Astrocyte (in vitro differentiated cells and primary cell): ENCODE results near the gene RAB31.

Source experiments
- EZH2 ChIP-seq: IDR thresholded peaks from 2 replicates; pipeline ENCODE4 v1.6.1; 2012; ENCODE audit warnings: mild to moderate bottlenecking, low read length, inconsistent platforms; ENCODE audit not compliant: insufficient read depth
- TF ChIP-seq, protein P1 (sequence below): IDR thresholded peaks from 2 replicates; pipeline ENCODE4 v1.5.1; 2011; ENCODE audit warnings: low read depth, mild to moderate bottlenecking, inconsistent platforms, low read length, moderate library complexity; ENCODE audit not compliant: insufficient read depth

DNA sequence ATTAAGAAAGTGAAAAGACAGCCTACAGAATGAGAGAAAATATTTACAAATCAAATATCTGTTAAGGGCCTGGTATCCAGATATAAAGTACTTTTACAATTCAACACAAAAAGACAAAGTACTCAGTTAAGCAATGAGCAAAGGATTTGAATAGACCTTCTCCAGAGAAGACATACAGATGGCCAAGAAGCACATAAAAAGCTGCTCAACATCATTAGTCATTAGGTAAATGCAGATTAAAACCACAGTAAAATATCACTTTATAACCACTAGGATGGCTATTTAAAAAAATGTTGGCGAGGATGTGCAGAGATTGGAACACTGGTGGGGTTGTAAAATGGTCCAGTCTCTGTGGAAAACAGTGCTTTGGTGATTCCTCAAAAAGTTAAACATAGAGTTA is 38.9 kb downstream of the RAB31 start:
- no peak for TF ChIP-seq EZH2
- TF ChIP-seq, protein P1, sequence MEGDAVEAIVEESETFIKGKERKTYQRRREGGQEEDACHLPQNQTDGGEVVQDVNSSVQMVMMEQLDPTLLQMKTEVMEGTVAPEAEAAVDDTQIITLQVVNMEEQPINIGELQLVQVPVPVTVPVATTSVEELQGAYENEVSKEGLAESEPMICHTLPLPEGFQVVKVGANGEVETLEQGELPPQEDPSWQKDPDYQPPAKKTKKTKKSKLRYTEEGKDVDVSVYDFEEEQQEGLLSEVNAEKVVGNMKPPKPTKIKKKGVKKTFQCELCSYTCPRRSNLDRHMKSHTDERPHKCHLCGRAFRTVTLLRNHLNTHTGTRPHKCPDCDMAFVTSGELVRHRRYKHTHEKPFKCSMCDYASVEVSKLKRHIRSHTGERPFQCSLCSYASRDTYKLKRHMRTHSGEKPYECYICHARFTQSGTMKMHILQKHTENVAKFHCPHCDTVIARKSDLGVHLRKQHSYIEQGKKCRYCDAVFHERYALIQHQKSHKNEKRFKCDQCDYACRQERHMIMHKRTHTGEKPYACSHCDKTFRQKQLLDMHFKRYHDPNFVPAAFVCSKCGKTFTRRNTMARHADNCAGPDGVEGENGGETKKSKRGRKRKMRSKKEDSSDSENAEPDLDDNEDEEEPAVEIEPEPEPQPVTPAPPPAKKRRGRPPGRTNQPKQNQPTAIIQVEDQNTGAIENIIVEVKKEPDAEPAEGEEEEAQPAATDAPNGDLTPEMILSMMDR: no peak
